Suprapubic skin (tissue), 3 donors: ENCODE results near the gene PBLD.

Experiments used
- EP300 ChIP-seq: sonication (generic); formaldehyde crosslinking; IDR thresholded peaks from one replicate; pipeline ENCODE4 v1.6.1; 2017; ENCODE audit warnings: antibody characterized with exemption
- POLR2A ChIP-seq, 2 donors: fragments of 450-650 bp; IDR thresholded peaks; one replicate each; pipeline ENCODE4 v1.6.1; 2017; ENCODE audit warnings: antibody characterized with exemption in 2 of 2, mild to moderate bottlenecking in 2 of 2, moderate library complexity in 2 of 2
- TF ChIP-seq, protein P1 (sequence below), 2 donors: fragments of 200-600 bp in 1 of 2; fragments of 450-650 bp in 1 of 2; sonication (generic) in 1 of 2; IDR thresholded peaks; one replicate each; pipeline ENCODE4 v1.5.1; 2016 to 2019; ENCODE audit warnings: antibody characterized with exemption in 2 of 2, mild to moderate bottlenecking in 1 of 2, moderate library complexity in 1 of 2

DNA sequence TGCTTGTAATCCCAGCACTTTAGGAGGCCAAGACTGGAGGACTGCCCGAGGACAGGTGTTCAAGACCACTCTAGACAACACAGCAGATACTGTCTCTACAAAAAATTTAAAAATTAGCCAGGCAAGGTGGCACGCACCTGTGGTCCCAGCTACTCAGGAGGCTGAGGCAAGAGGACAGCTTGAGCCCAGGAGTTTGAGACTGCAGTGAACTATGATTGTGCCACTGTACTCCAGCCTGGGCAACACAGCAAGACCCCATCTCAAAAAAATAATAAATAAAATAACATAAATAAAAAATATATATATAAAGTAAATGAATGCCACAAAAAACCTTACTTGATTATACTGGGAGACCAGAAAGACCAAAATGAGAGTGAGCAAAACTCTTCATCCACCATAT, 20.8 kb upstream of the PBLD start:
- TF ChIP-seq, protein P1, sequence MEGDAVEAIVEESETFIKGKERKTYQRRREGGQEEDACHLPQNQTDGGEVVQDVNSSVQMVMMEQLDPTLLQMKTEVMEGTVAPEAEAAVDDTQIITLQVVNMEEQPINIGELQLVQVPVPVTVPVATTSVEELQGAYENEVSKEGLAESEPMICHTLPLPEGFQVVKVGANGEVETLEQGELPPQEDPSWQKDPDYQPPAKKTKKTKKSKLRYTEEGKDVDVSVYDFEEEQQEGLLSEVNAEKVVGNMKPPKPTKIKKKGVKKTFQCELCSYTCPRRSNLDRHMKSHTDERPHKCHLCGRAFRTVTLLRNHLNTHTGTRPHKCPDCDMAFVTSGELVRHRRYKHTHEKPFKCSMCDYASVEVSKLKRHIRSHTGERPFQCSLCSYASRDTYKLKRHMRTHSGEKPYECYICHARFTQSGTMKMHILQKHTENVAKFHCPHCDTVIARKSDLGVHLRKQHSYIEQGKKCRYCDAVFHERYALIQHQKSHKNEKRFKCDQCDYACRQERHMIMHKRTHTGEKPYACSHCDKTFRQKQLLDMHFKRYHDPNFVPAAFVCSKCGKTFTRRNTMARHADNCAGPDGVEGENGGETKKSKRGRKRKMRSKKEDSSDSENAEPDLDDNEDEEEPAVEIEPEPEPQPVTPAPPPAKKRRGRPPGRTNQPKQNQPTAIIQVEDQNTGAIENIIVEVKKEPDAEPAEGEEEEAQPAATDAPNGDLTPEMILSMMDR (IDR thresholded peaks at IDR 0.05), result no peak
- TF ChIP-seq POLR2A (IDR thresholded peaks at IDR 0.05), result no peak
- no peak for TF ChIP-seq EP300
